Fibroblast of pulmonary artery (primary cell): ENCODE results near the gene SAFB2.

Experiments
- DNase-seq: peaks from one replicate; pipeline ENCODE4 v3.0.0-alpha.2; 2010; ENCODE audit warnings: low read depth
- H3K4me3 ChIP-seq: replicated peaks from 2 replicates; pipeline ENCODE4 v1.5.1; 2011; ENCODE audit warnings: low read depth, mild to moderate bottlenecking, control low read depth, low read length, moderate library complexity
- CTCF ChIP-seq: IDR thresholded peaks from 2 replicates; pipeline ENCODE4 v1.5.1; 2011; ENCODE audit warnings: mild to moderate bottlenecking, control low read depth, low read length, inconsistent platforms; ENCODE audit errors: missing control alignments

The SAFB2 gene

GRCh38 chr19:5575590-5575989 is 47.0 kb downstream of the SAFB2 start:
- DNase-seq = no peak
- no peak for TF ChIP-seq CTCF
- no peak overlapping the region for H3K4me3 ChIP-seq

DNA sequence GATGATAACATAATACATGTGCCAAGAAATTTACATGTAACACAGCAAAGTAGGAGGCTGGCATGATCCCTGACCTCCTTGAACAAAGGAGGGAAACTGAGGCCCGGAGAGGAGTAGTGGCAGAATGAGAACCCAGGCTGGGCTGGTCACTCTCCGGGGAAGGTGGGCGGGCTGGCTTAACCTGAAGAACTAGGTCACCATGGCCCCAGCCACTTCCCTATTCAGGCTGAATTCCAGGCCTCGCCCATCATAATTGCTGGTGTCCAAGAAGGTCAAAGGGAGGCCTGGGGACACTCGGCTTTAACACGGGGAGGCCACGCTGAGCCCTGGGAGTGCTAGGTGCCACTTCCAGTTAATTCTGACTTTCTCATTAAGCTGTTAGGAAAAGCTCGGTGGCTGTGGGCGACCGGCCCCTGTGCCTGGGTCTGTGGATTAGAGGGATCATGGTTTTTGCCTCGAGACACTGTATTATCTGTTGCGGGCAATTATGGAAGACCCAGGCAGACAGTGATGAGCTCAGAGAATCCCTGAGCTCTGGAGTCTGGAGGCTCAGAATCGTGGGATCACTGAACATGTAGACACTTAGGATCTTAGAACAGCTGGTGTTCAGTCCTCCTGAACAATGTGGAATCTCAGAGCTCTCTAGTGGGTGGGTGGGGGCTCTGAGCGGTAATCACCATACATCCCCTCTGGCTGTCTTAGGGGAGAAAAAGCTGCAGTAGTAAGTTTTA is 49.9 kb downstream of the SAFB2 start:
- no peak overlapping the region for H3K4me3 ChIP-seq
- TF ChIP-seq CTCF = no peak
- no peak for DNase-seq

DNA sequence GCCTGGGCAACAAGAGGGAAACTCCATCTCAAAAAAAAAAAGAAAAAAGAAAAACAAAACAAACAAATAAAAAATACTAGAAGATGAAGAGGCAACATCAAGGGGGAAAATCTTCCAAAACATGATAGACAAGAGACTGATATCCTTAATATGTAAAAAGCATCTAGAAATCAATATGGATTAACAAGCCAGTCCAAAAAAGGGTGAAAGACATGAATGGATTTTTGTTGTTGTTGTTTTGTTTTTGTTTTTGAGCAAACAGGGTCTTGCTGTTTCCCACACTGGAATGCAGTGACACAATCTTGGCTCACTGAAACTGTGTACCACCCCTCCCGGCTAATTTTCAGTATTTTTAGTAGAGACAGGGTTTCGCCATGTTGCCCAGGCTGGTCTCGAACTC is 50.8 kb downstream of the SAFB2 start:
- no peak overlapping the region for H3K4me3 ChIP-seq
- TF ChIP-seq CTCF = no peak
- no peak for DNase-seq

- no peak for TF ChIP-seq CTCF
- DNase-seq = no peak
- H3K4me3 ChIP-seq = no peak overlapping the region
Observed at GRCh38 chr19:5567970-5568407, 54.6 kb downstream of the SAFB2 start.

GRCh38 chr19:5567360-5567969 is 55.1 kb downstream of the SAFB2 start, which contains the start of gene TINCR:
TSS of gene TINCR (minus strand) at chr19:5567953.
- TF ChIP-seq CTCF = no peak
- DNase-seq = no peak
- H3K4me3 ChIP-seq = no peak within 1 kb of the TSS

GRCh38 chr19:5564930-5565329 is 57.6 kb downstream of the SAFB2 start:
- no peak for DNase-seq
- no peak for TF ChIP-seq CTCF
- H3K4me3 ChIP-seq = no peak overlapping the region
